HCT116 (cell line): ENCODE data around the gene DVL1. TPM values are rescaled to one million over a fixed set of nuclear protein-coding genes. Genes with fewer than 3 reads are reported as not detected.

Source experiments
- ATAC-seq: fragments of 200-7000 bp; cut with Tn5 transposase; 2 replicates; pipeline ENCODE4 v1.9.1; 2020; ENCODE audit warnings: mild to moderate bottlenecking, moderate library complexity
- BruUV-seq: library from RNA; stranded (reverse); fragments of 400-500 nt; replicated peaks from 2 replicates; lab custom pipeline; 2021; lab: Mats Ljungman, UMichigan
- CTCF ChIA-PET: fragments of 300-600 bp; sonication (Branson Sonifier 250); formaldehyde crosslinking; loops from one replicate; lab custom pipeline; 2021; ENCODE audit warnings: antibody characterized with exemption; lab: Charles Lee
- POLR2A ChIA-PET: fragments of 300-600, 350-600 bp; sonication (Branson Sonifier 250); formaldehyde crosslinking; loops from one replicate; lab custom pipeline; 2021; ENCODE audit warnings: antibody characterized with exemption; lab: Charles Lee
- RAD21 ChIA-PET, 2 experiments: fragments of 300-600 bp; sonication (Branson Sonifier 250); formaldehyde crosslinking; loops; one replicate each; lab custom pipeline; 2023; ENCODE audit warnings: low total read pairs in 2 of 2; ENCODE audit not compliant: uncharacterized antibody in 2 of 2, unreplicated experiment in 2 of 2, low non-redundant PET in 1 of 2; lab: Charles Lee
- DNase-seq: peaks from one replicate; pipeline ENCODE4 v3.0.0-alpha.2; 2010; ENCODE audit warnings: low read depth, low spot score
- H2AFZ ChIP-seq: fragments of 200-600 bp; shearing (Covaris generic), sonication (generic); 2 replicates; pipeline ENCODE4 v1.6.1; 2017; ENCODE audit warnings: low read depth, mixed run types, mixed read lengths, antibody characterized with exemption, low read length; ENCODE audit not compliant: poor library complexity, severe bottlenecking
- H3K27ac ChIP-seq: 2 replicates; pipeline ENCODE4 v1.5.1; 2012; ENCODE audit warnings: low read depth, low read length
- H3K27me3 ChIP-seq: fragments of 200-600 bp; sonication (generic); 2 replicates; pipeline ENCODE4 v1.6.1; 2016; ENCODE audit warnings: mixed run types, low read length, mixed read lengths; ENCODE audit not compliant: insufficient read depth
- H3K36me3 ChIP-seq, 2 experiments: fragments of 200-500 bp in 1 of 2; fragments of 200-600 bp in 1 of 2; sonication (Bioruptor generic) in 1 of 2; sonication (generic) in 1 of 2; 2 replicates each; pipeline versions ENCODE4 v1.5.1 to v1.6.1; 2014 to 2016; ENCODE audit warnings: low read length in 2 of 2, inconsistent platforms in 1 of 2, mixed read lengths in 1 of 2, mixed run types in 1 of 2; ENCODE audit not compliant: insufficient read depth in 2 of 2, control insufficient read depth in 1 of 2
- H3K4me1 ChIP-seq, 2 experiments: fragments of 200-600 bp in 1 of 2; sonication (generic) in 1 of 2; 2 replicates each; pipeline versions ENCODE4 v1.5.1 to v1.6.1; 2012 to 2017; ENCODE audit warnings: low read length in 2 of 2, inconsistent platforms in 1 of 2, mild to moderate bottlenecking in 1 of 2, mixed read lengths in 1 of 2, mixed run types in 1 of 2, moderate library complexity in 1 of 2; ENCODE audit not compliant: insufficient read depth in 2 of 2, control insufficient read depth in 1 of 2
- H3K4me2 ChIP-seq: fragments of 200-600 bp; sonication (generic); 2 replicates; pipeline ENCODE4 v1.6.1; 2017; ENCODE audit warnings: mixed run types, low read length, mixed read lengths
- H3K4me3 ChIP-seq, 2 experiments: fragments of 200-600 bp in 1 of 2; sonication (generic) in 1 of 2; replicated peaks in 1 of 2; 2 replicates each; pipeline ENCODE4 v1.5.1; 2011 to 2016; ENCODE audit warnings: low read length in 2 of 2, control low read depth in 1 of 2, low read depth in 1 of 2, mild to moderate bottlenecking in 1 of 2, mixed read lengths in 1 of 2, mixed run types in 1 of 2
- H3K79me2 ChIP-seq: fragments of 200-600 bp; sonication (generic); 2 replicates; pipeline ENCODE4 v1.6.1; 2017; ENCODE audit warnings: mild to moderate bottlenecking, mixed run types, low read length, moderate library complexity, mixed read lengths; ENCODE audit not compliant: insufficient read depth
- H3K9ac ChIP-seq: fragments of 200-600 bp; sonication (generic); 2 replicates; pipeline ENCODE4 v1.6.1; 2016; ENCODE audit warnings: low read length, mixed read lengths
- H3K9me2 ChIP-seq: fragments of 200-600 bp; sonication (generic), shearing (Covaris generic); 2 replicates; pipeline ENCODE4 v1.6.1; 2017; ENCODE audit warnings: mixed run types, mild to moderate bottlenecking, moderate library complexity; ENCODE audit not compliant: insufficient read depth
- H3K9me3 ChIP-seq, 2 experiments: fragments of 200-500 bp in 1 of 2; fragments of 200-600 bp in 1 of 2; sonication (Bioruptor generic) in 1 of 2; sonication (generic) in 1 of 2; 2 replicates each; pipeline ENCODE4 v1.6.1; 2014 to 2017; ENCODE audit warnings: low read length in 2 of 2, mixed read lengths in 2 of 2, inconsistent platforms in 1 of 2, low read depth in 1 of 2, mild to moderate bottlenecking in 1 of 2, mixed run types in 1 of 2, moderate library complexity in 1 of 2; ENCODE audit not compliant: control insufficient read depth in 1 of 2, insufficient read depth in 1 of 2
- H4K20me1 ChIP-seq: fragments of 200-600 bp; sonication (generic), shearing (Covaris generic); 2 replicates; pipeline ENCODE4 v1.6.1; 2017; ENCODE audit warnings: mixed run types, mild to moderate bottlenecking, moderate library complexity; ENCODE audit not compliant: insufficient read depth
- CBX3 ChIP-seq: IDR thresholded peaks from 2 replicates; pipeline ENCODE4 v1.6.1; 2012; ENCODE audit warnings: low read depth
- CTCF ChIP-seq, 3 experiments: fragments of 200-600 bp in 1 of 3; sonication (generic) in 1 of 3; IDR thresholded peaks in 2 of 3; conservative IDR thresholded peaks in 1 of 3; 2 replicates each; pipeline ENCODE4 v1.5.1; 2012 to 2017; ENCODE audit warnings: low read depth in 2 of 3, low read length in 2 of 3, antibody characterized with exemption in 1 of 3, borderline replicate concordance in 1 of 3, control low read depth in 1 of 3, mild to moderate bottlenecking in 1 of 3, mixed read lengths in 1 of 3, mixed run types in 1 of 3, moderate library complexity in 1 of 3; ENCODE audit not compliant: insufficient read depth in 1 of 3
- RAD21 ChIP-seq: IDR thresholded peaks from 2 replicates; pipeline ENCODE4 v1.6.1; 2012; ENCODE audit warnings: low read depth, mild to moderate bottlenecking
- ZNF274 ChIP-seq: fragments of 200-500 bp; sonication (Bioruptor generic); IDR thresholded peaks from 2 replicates; pipeline ENCODE4 v1.6.1; 2014; ENCODE audit warnings: mild to moderate bottlenecking, low read depth, low read length, inconsistent platforms
- intact Hi-C: fragments of 100-400 bp; cut with micrococcal nuclease; formaldehyde crosslinking; loops from 2 replicates; pipeline ENCODE4 v1.10.0; 2022
- total RNA-seq: library from RNA; stranded (reverse); gene quantifications from one replicate; pipeline ENCODE4 v1.2.1, GENCODE V29; 2021; ENCODE audit not compliant: unreplicated experiment

Gene DVL1
- total RNA-seq, 1 experiment from 2014 or later: 160 TPM

- H3K4me3 ChIP-seq: no peak overlapping the region
- no peaks in the 10 kb centered on the region for H3K27me3 ChIP-seq
- H2AFZ ChIP-seq: no peak overlapping the region
- H3K79me2 ChIP-seq: no peaks in the 10 kb centered on the region
- DNase-seq (no peak), ATAC-seq (no peak)
- H3K9me3 ChIP-seq: no peaks in the 10 kb centered on the region
- H3K4me2 ChIP-seq: no peak overlapping the region
- ChIA-PET POLR2A (no interaction called here), RAD21 (interaction anchor here in 1 of 2 experiments (0.7 kb wide), 1 partner anchor 10 kb away, joined by 5 read pairs; no protein-coding TSS in a partner anchor), CTCF (interaction anchor here (1.0 to 1.6 kb wide), 3 partner anchors 9 to 10 kb away, joined by 3 to 6 read pairs (median 3); no protein-coding TSS in a partner anchor)
- intact Hi-C loops: no loop called here
- BruUV-seq: no TSS peak
- no peak for TF ChIP-seq ZNF274
- TF ChIP-seq CBX3: no peak
- 0 out of 6 replicates have a peak, but pooled peaks of 1 of the 3 experiments have one; percentile 7 for TF ChIP-seq CTCF (IDR thresholded peaks at IDR 0.05 in 2 of 3, conservative IDR thresholded peaks at IDR 0.05 in 1 of 3; ENCODE audit: borderline replicate concordance in 1 of 3, insufficient read depth in 1 of 3, low read depth in 2 of 3, low read length in 2 of 3)
- no peaks in the 10 kb centered on the region for H3K9me2 ChIP-seq
- H3K4me1 ChIP-seq: peaks cover 14 to 27% of the 10 kb centered on the region in 2 experiments
- no peaks in the 10 kb centered on the region for H3K36me3 ChIP-seq
- H3K9ac ChIP-seq: no peak overlapping the region
- H3K27ac ChIP-seq: no peak overlapping the region
- H4K20me1 ChIP-seq: no peaks in the 10 kb centered on the region
Measured at GRCh38 chr1:1300352-1300739, 48.9 kb downstream of the DVL1 start.

DNA sequence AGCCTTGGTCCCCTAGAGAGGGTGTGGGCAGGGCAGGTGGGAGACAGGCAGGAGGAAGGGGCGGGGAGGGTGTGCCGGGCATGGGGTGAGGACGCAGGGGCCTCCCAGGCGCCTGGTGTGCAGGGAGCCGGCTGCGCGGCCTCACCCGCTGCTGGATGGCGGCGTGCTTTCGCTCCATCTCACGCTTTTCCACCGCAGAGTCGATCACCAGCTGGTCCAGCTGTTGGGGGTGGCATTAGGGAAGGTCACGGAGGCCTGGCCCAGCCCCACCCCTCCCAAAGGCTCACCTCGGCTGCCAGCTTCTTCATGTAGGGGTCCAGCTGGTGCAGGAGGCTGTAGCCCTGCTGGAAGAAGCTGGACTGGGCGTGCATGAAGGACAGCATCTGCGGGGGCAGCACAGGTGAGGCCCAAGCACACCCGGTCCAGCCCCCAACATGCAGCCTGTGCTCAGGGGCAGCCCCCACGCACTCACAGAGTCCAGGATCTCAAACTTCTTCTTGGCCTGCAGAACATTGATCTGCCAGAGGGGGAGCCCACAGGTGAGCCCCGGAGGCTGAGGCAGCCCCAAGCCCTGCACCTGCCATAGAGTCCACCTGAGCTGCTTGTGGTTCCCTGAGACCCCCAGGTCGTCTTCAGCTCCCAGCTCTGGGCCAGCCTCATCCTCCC, 49.4 kb downstream of the DVL1 start:
- Histone ChIP-seq H3K4me1 (peaks cover 9 to 21% of the 10 kb centered on the region in 2 experiments), H4K20me1 (no peaks in the 10 kb centered on the region), H3K79me2 (no peaks in the 10 kb centered on the region), H3K9me3 (no peaks in the 10 kb centered on the region), H3K4me3 (no peak overlapping the region), H3K27ac (no peak overlapping the region), H3K4me2 (no peak overlapping the region), H3K36me3 (no peaks in the 10 kb centered on the region), H2AFZ (no peak overlapping the region), H3K9ac (no peak overlapping the region), H3K27me3 (no peaks in the 10 kb centered on the region), H3K9me2 (no peaks in the 10 kb centered on the region)
- DNase-seq: no peak
- peak; percentile 52 for ATAC-seq
- CTCF ChIA-PET: interaction anchor here (1.0 to 1.6 kb wide), 2 partner anchors 9 kb away, joined by 3 to 6 read pairs; no protein-coding TSS in a partner anchor
- TF ChIP-seq CTCF (IDR thresholded peaks at IDR 0.05 in 2 of 3, conservative IDR thresholded peaks at IDR 0.05 in 1 of 3; ENCODE audit: borderline replicate concordance in 1 of 3, insufficient read depth in 1 of 3, low read depth in 2 of 3, low read length in 2 of 3): peak in 2 of 3 experiments; percentile 46 to 47; a peak in 3 of 6 replicates
- no peak for TF ChIP-seq RAD21
- BruUV-seq: no TSS peak
- RAD21 ChIA-PET: no interaction called here
- intact Hi-C loops: no loop called here
- POLR2A ChIA-PET: no interaction called here
